Measurements from ENCODE around the gene SEC14L6.

Gene SEC14L6

GRCh38 chr22:30566125-30566524, 19.6 kb upstream of the SEC14L6 start:
- H3K27ac ChIP-seq (ENCODE audit: low read depth, low read length) = no peak overlapping the region
- no peaks in the 10 kb centered on the region for H3K9me3 ChIP-seq (ENCODE audit: control insufficient read depth, insufficient read depth, low read length)
- H3K36me3 ChIP-seq (ENCODE audit: control insufficient read depth, low read length) = no peaks in the 10 kb centered on the region
- H3K4me3 ChIP-seq (ENCODE audit: low read length) = no peak overlapping the region
- no peak overlapping the region for H3K4me2 ChIP-seq (ENCODE audit: low read length)
- H3K9me2 ChIP-seq (replicated peaks; ENCODE audit: control insufficient read depth, low read length) = no peaks in the 10 kb centered on the region
- H3K27me3 ChIP-seq (ENCODE audit: control insufficient read depth, low read length) = 0 out of 2 replicates have a peak, but pooled peaks cover 3% of the 10 kb centered on the region
- no peak for TF ChIP-seq CTCF (IDR thresholded peaks at IDR 0.05; ENCODE audit: low read depth, low read length, poor library complexity, severe bottlenecking)
- TF ChIP-seq EZH2phosphoT487 (IDR thresholded peaks at IDR 0.05; ENCODE audit: borderline replicate concordance, low read length) = no peak
- H3F3A ChIP-seq (ENCODE audit: control insufficient read depth, insufficient read depth) = no peaks in the 10 kb centered on the region
- H3K79me2 ChIP-seq (ENCODE audit: control insufficient read depth, low read length) = no peaks in the 10 kb centered on the region
- no peaks in the 10 kb centered on the region for H3K4me1 ChIP-seq (ENCODE audit: control insufficient read depth, low read length)
- no peaks in the 10 kb centered on the region for H4K20me1 ChIP-seq (ENCODE audit: control insufficient read depth, insufficient read depth, low read depth, low read length)

- Histone ChIP-seq H3K9me3 (ENCODE audit: control insufficient read depth, insufficient read depth, low read length) (no peaks in the 10 kb centered on the region), H3K79me2 (ENCODE audit: control insufficient read depth, low read length) (no peaks in the 10 kb centered on the region), H3K4me3 (ENCODE audit: low read length) (no peak overlapping the region), H3K4me1 (ENCODE audit: control insufficient read depth, low read length) (no peaks in the 10 kb centered on the region), H3F3A (ENCODE audit: control insufficient read depth, insufficient read depth) (no peaks in the 10 kb centered on the region), H3K27ac (ENCODE audit: low read depth, low read length) (no peak overlapping the region), H3K9me2 (replicated peaks; ENCODE audit: control insufficient read depth, low read length) (no peaks in the 10 kb centered on the region), H4K20me1 (ENCODE audit: control insufficient read depth, insufficient read depth, low read depth, low read length) (no peaks in the 10 kb centered on the region), H3K27me3 (ENCODE audit: control insufficient read depth, low read length) (0 out of 2 replicates have a peak, but pooled peaks cover 3% of the 10 kb centered on the region), H3K36me3 (ENCODE audit: control insufficient read depth, low read length) (no peaks in the 10 kb centered on the region), H3K4me2 (ENCODE audit: low read length) (no peak overlapping the region)
- TF ChIP-seq CTCF (IDR thresholded peaks at IDR 0.05; ENCODE audit: low read depth, low read length, poor library complexity, severe bottlenecking) = no peak
- TF ChIP-seq EZH2phosphoT487 (IDR thresholded peaks at IDR 0.05; ENCODE audit: borderline replicate concordance, low read length) = no peak
Measured at GRCh38 chr22:30565341-30565740, 18.8 kb upstream of the SEC14L6 start.

- TF ChIP-seq CTCF (IDR thresholded peaks at IDR 0.05; ENCODE audit: low read depth, low read length, poor library complexity, severe bottlenecking) = no peak
- TF ChIP-seq EZH2phosphoT487 (IDR thresholded peaks at IDR 0.05; ENCODE audit: borderline replicate concordance, low read length) = no peak
- H3K79me2 ChIP-seq (ENCODE audit: control insufficient read depth, low read length) = no peaks in the 10 kb centered on the region
- H3K4me1 ChIP-seq (ENCODE audit: control insufficient read depth, low read length) = no peaks in the 10 kb centered on the region
- no peaks in the 10 kb centered on the region for H4K20me1 ChIP-seq (ENCODE audit: control insufficient read depth, insufficient read depth, low read depth, low read length)
- no peak overlapping the region for H3K27ac ChIP-seq (ENCODE audit: low read depth, low read length)
- H3F3A ChIP-seq (ENCODE audit: control insufficient read depth, insufficient read depth) = no peaks in the 10 kb centered on the region
- no peaks in the 10 kb centered on the region for H3K9me2 ChIP-seq (replicated peaks; ENCODE audit: control insufficient read depth, low read length)
- no peak overlapping the region for H3K4me2 ChIP-seq (ENCODE audit: low read length)
- no peaks in the 10 kb centered on the region for H3K9me3 ChIP-seq (ENCODE audit: control insufficient read depth, insufficient read depth, low read length)
- 0 out of 2 replicates have a peak, but pooled peaks cover 3% of the 10 kb centered on the region for H3K27me3 ChIP-seq (ENCODE audit: control insufficient read depth, low read length)
- H3K36me3 ChIP-seq (ENCODE audit: control insufficient read depth, low read length) = no peaks in the 10 kb centered on the region
- H3K4me3 ChIP-seq (ENCODE audit: low read length) = no peak overlapping the region
Measured at GRCh38 chr22:30564761-30565119, 18.2 kb upstream of the SEC14L6 start.

Data from DOHH2 (cell line).